ENCODE data around the gene KRTAP10-1.

Gene KRTAP10-1

GRCh38 chr21:44547656-44548331 is 7.8 kb upstream of the KRTAP10-1 start:
- DNase-seq: no peak

GRCh38 chr21:44544566-44544965 is 4.6 kb upstream of the KRTAP10-1 start:
- no peak for DNase-seq

- no peak for DNase-seq
Measured at GRCh38 chr21:44542716-44543115, 2.7 kb upstream of the KRTAP10-1 start.

- DNase-seq: no peak
Measured at GRCh38 chr21:44540741-44541288, 820 bp upstream of the KRTAP10-1 start.

GRCh38 chr21:44539046-44539445 is 949 bp downstream of the KRTAP10-1 start:
- DNase-seq: no peak

- no peak for DNase-seq
Measured at GRCh38 chr21:44537930-44538911, 1.8 kb downstream of the KRTAP10-1 start.

- DNase-seq: peak; percentile 13
Measured at GRCh38 chr21:44535963-44536362, 4.0 kb downstream of the KRTAP10-1 start.

- DNase-seq: peak; percentile 9
Measured at GRCh38 chr21:44534688-44535087, 5.3 kb downstream of the KRTAP10-1 start.

GRCh38 chr21:44533891-44534627 is 5.9 kb downstream of the KRTAP10-1 start:
- peak; percentile 12 for DNase-seq

- DNase-seq: peak; percentile 12
Measured at GRCh38 chr21:44533121-44533890, 6.7 kb downstream of the KRTAP10-1 start.

- DNase-seq: peak; percentile 9
Measured at GRCh38 chr21:44532712-44533111, 7.3 kb downstream of the KRTAP10-1 start.

- DNase-seq: peak; percentile 24
Measured at GRCh38 chr21:44531606-44532564, 8.1 kb downstream of the KRTAP10-1 start.

GRCh38 chr21:44530903-44531605 is 8.9 kb downstream of the KRTAP10-1 start:
- DNase-seq: peak; percentile 11

GRCh38 chr21:44530221-44530902 is 9.6 kb downstream of the KRTAP10-1 start:
- DNase-seq: peak; percentile 4

GRCh38 chr21:44529503-44530125 is 10.4 kb downstream of the KRTAP10-1 start:
- no peak for DNase-seq

- peak; percentile 4 for DNase-seq
Measured at GRCh38 chr21:44529011-44529421, 11.0 kb downstream of the KRTAP10-1 start.

GRCh38 chr21:44528634-44528995 is 11.4 kb downstream of the KRTAP10-1 start:
- peak; percentile 10 for DNase-seq

- DNase-seq: peak; percentile 4
Measured at GRCh38 chr21:44527983-44528633, 11.9 kb downstream of the KRTAP10-1 start.

Measured in femur (tissue), 1 donor.